HepG2 (cell line): ENCODE measurements around the gene NDRG2. TPM values are rescaled to one million over a fixed set of nuclear protein-coding genes. Genes with fewer than 3 reads are reported as not detected.

Source experiments
- ELF4 ChIP-seq: sonication (generic); formaldehyde crosslinking; IDR thresholded peaks from 2 replicates; pipeline ENCODE4 v1.5.0; 2020; ENCODE audit warnings: missing genetic modification reagents, mild to moderate bottlenecking, moderate library complexity, borderline replicate concordance
- HOXA3 ChIP-seq: sonication (generic); formaldehyde crosslinking; IDR thresholded peaks from 2 replicates; pipeline ENCODE4 v1.5.0; 2020; ENCODE audit warnings: missing genetic modification reagents
- MZF1 ChIP-seq: sonication (generic); formaldehyde crosslinking; IDR thresholded peaks from 2 replicates; pipeline ENCODE4 v1.8.1; 2023; ENCODE audit warnings: mild to moderate bottlenecking, missing genetic modification reagents, borderline replicate concordance
- NCOR1 ChIP-seq: fragments of 200-600 bp; sonication (generic); IDR thresholded peaks from 2 replicates; pipeline ENCODE4 v1.7.0; 2017; ENCODE audit warnings: antibody characterized with exemption, low read length, borderline replicate concordance
- NFYC ChIP-seq: IDR thresholded peaks from 2 replicates; pipeline ENCODE4 v1.6.1; 2016; ENCODE audit warnings: missing genetic modification reagents, missing compliant biosample characterization
- POGZ ChIP-seq: sonication (generic); formaldehyde crosslinking; IDR thresholded peaks from 2 replicates; pipeline ENCODE4 v1.4.0; 2020; ENCODE audit warnings: mild to moderate bottlenecking, missing genetic modification reagents
- SMARCC2 ChIP-seq: fragments of 450-650 bp; IDR thresholded peaks from 2 replicates; pipeline ENCODE4 v1.6.1; 2017; ENCODE audit warnings: antibody characterized with exemption, mild to moderate bottlenecking
- TGIF2 ChIP-seq: IDR thresholded peaks from 2 replicates; pipeline ENCODE4 v1.6.1; 2016; ENCODE audit warnings: control low read depth, missing compliant biosample characterization
- TOE1 ChIP-seq: sonication (generic); formaldehyde crosslinking; IDR thresholded peaks from 2 replicates; pipeline ENCODE4 v1.4.0; 2020; ENCODE audit warnings: mild to moderate bottlenecking, missing genetic modification reagents
- ZBTB40 ChIP-seq, 2 experiments: fragments of 450-650 bp in 1 of 2; sonication (generic) in 1 of 2; formaldehyde crosslinking in 1 of 2; IDR thresholded peaks; 2 replicates each; pipeline versions ENCODE4 v1.6.1 to v1.8.0; 2016 to 2022; ENCODE audit warnings: antibody characterized with exemption in 1 of 2, mild to moderate bottlenecking in 1 of 2, missing genetic modification reagents in 1 of 2
- ZC3H13 ChIP-seq: sonication (generic); formaldehyde crosslinking; IDR thresholded peaks from 2 replicates; pipeline ENCODE4 v1.8.1; 2023; ENCODE audit warnings: mild to moderate bottlenecking, missing genetic modification reagents, moderate library complexity
- ZHX1 ChIP-seq: sonication (generic); formaldehyde crosslinking; IDR thresholded peaks from 2 replicates; pipeline ENCODE4 v1.8.1; 2022; ENCODE audit warnings: low read depth, mild to moderate bottlenecking, missing genetic modification reagents
- ZNF256 ChIP-seq: sonication (generic); formaldehyde crosslinking; conservative IDR thresholded peaks from 2 replicates; pipeline ENCODE4 v1.4.0; 2020; ENCODE audit warnings: missing genetic modification reagents
- ZNF333 ChIP-seq: sonication (generic); formaldehyde crosslinking; IDR thresholded peaks from 2 replicates; pipeline ENCODE4 v1.4.0; 2020; ENCODE audit warnings: mild to moderate bottlenecking, missing genetic modification reagents, borderline replicate concordance
- ZNF576 ChIP-seq: sonication (generic); formaldehyde crosslinking; IDR thresholded peaks from 2 replicates; pipeline ENCODE4 v1.4.0; 2020; ENCODE audit warnings: mild to moderate bottlenecking, missing genetic modification reagents
- ZSCAN12 ChIP-seq: sonication (generic); formaldehyde crosslinking; IDR thresholded peaks from 2 replicates; pipeline ENCODE4 v1.9.0; 2021; ENCODE audit warnings: mild to moderate bottlenecking, missing genetic modification reagents
- polyA plus RNA-seq, 8 experiments: library from polyadenylated mRNA; depleted of rRNA in 3 of 8; stranded (reverse) in 7 of 8; unstranded in 1 of 8; fragments of >200 nt; fragmentation: Illumina TruSeq in 4 of 8; extraction: Trizol in 4 of 8; gene quantifications; 2 replicates each; pipeline versions ENCODE4 v1.2.1 to v1.2.3, GENCODE V29; 2011 to 2016; ENCODE audit warnings: low read depth in 4 of 8, missing spikeins in 1 of 8, mixed read lengths in 1 of 8; ENCODE audit not compliant: insufficient read depth in 1 of 8
- total RNA-seq, 5 experiments: library from RNA; depleted of rRNA; stranded (reverse); fragments of >200 nt; fragmentation: Illumina TruSeq; extraction: Trizol; gene quantifications; 2 replicates each; pipeline ENCODE4 v1.2.3, GENCODE V29; 2016; ENCODE audit warnings: low read depth in 1 of 5

Gene NDRG2
- total and polyA plus RNA-seq, 2 of the 13 experiments (the other 11 are each of a cell fraction or from before 2014, with no cell fraction given) = 27.2 to 189 TPM

- no peak for TF ChIP-seq ZBTB40 (IDR thresholded peaks at IDR 0.05)
- peak; percentile 49; the same call in 1 of the 2 replicates for TF ChIP-seq ZBTB40 (CRISPR knock-in tag; IDR thresholded peaks at IDR 0.05)
- TF ChIP-seq NFYC (CRISPR knock-in tag) = no peak
- TF ChIP-seq ZC3H13 (CRISPR knock-in tag) = no peak
- TF ChIP-seq ZNF256 (CRISPR knock-in tag) = 0 out of 2 replicates have a peak, but pooled peaks have one; percentile 65
- no peak for TF ChIP-seq ZNF576 (CRISPR knock-in tag)
- 0 out of 2 replicates have a peak, but pooled peaks have one; percentile 44 for TF ChIP-seq ZHX1
- TF ChIP-seq SMARCC2 = no peak
- TF ChIP-seq ELF4 (CRISPR knock-in tag) = no peak
- peak; percentile 82 for TF ChIP-seq HOXA3 (CRISPR knock-in tag)
- peak; percentile 94; the same call in 1 of the 2 replicates for TF ChIP-seq ZNF333 (CRISPR knock-in tag)
- peak; percentile 45; the same call in 1 of the 2 replicates for TF ChIP-seq POGZ (CRISPR knock-in tag)
- no peak for TF ChIP-seq MZF1 (CRISPR knock-in tag)
- no peak for TF ChIP-seq TOE1 (CRISPR knock-in tag)
- 0 out of 2 replicates have a peak, but pooled peaks have one; percentile 12 for TF ChIP-seq TGIF2 (CRISPR knock-in tag)
- TF ChIP-seq ZSCAN12 (CRISPR knock-in tag) = no peak
- TF ChIP-seq NCOR1 = no peak
Observed at GRCh38 chr14:21024585-21025370, at the start of gene NDRG2 (continued).
